Activated CD4-positive, alpha-beta T cell treated with anti-CD3 and anti-CD28 coated beads for 36 hours (primary cell): Measurements from ENCODE around the gene VPS8. TPM values are rescaled to one million over a fixed set of nuclear protein-coding genes. Genes with fewer than 3 reads are reported as not detected.

Experiments
- ATAC-seq: fragments of 200-7000 bp; cut with Tn5 transposase; one replicate; pipeline ENCODE4 v1.10.0; 2021; ENCODE audit warnings: mild to moderate bottlenecking, moderate library complexity
- CTCF ChIA-PET: fragments of 350-600 bp; sonication (Branson Sonifier 250); formaldehyde crosslinking; loops from one replicate; lab custom pipeline; 2021; ENCODE audit warnings: antibody characterized with exemption; lab: Charles Lee
- POLR2A ChIA-PET: fragments of 350-600 bp; sonication (Branson Sonifier 250); formaldehyde crosslinking; loops from one replicate; lab custom pipeline; 2021; ENCODE audit warnings: antibody characterized with exemption, inconsistent platforms; lab: Charles Lee
- DNase-seq: peaks from one replicate; pipeline ENCODE4 v3.0.0-alpha.2; 2020
- H3K27ac Mint-ChIP-seq: one replicate; pipeline ENCODE4 v1.8.0; 2021; ENCODE audit warnings: mixed read lengths
- H3K27me3 Mint-ChIP-seq: one replicate; pipeline ENCODE4 v1.8.0; 2021; ENCODE audit warnings: mixed read lengths
- H3K36me3 Mint-ChIP-seq: one replicate; pipeline ENCODE4 v1.8.0; 2021; ENCODE audit warnings: low read depth, mixed read lengths
- H3K4me1 Mint-ChIP-seq: one replicate; pipeline ENCODE4 v1.8.0; 2021; ENCODE audit warnings: mixed read lengths
- H3K4me3 Mint-ChIP-seq: one replicate; pipeline ENCODE4 v1.8.0; 2021; ENCODE audit warnings: mild to moderate bottlenecking, moderate library complexity, mixed read lengths
- H3K9me3 Mint-ChIP-seq: one replicate; pipeline ENCODE4 v1.8.0; 2021; ENCODE audit warnings: low read depth, mixed read lengths
- intact Hi-C, 2 experiments: fragments of 100-400 bp; cut with DNase I in 1 of 2; cut with micrococcal nuclease in 1 of 2; formaldehyde crosslinking; loops; one replicate each; pipeline versions ENCODE4 v1.14.2 to v1.15.1; 2022 to 2024; cut with DNase I, micrococcal nuclease
- total RNA-seq, 2 experiments: library from RNA; stranded (reverse); gene quantifications; one replicate each; pipeline ENCODE4 v1.2.3, GENCODE V29; 2021

The VPS8 gene
- total RNA-seq, 2 experiments from 2014 or later: 24.7 to 33.9 TPM

GRCh38 chr3:184872200-184872599, 60.2 kb downstream of the VPS8 start:
- Mint-ChIP-seq H3K9me3 (no peaks in the 10 kb centered on the region), H3K4me1 (peaks cover 5% of the 10 kb centered on the region), H3K36me3 (peaks cover 6% of the 10 kb centered on the region), H3K27ac (no peak overlapping the region), H3K4me3 (no peak overlapping the region), H3K27me3 (no peaks in the 10 kb centered on the region)
- ChIA-PET POLR2A (no interaction called here), CTCF (interaction anchor here (0.6 to 1.1 kb wide), 3 partner anchors 13 to 311 kb away, joined by 3 read pairs; no protein-coding TSS in a partner anchor)
- intact Hi-C loops: loop anchor here in 1 of 2 experiments (10.0 kb wide), 1 partner anchor 433 kb away; no protein-coding TSS in a partner anchor
- no peak for DNase-seq
- ATAC-seq: peak; percentile 91

DNA sequence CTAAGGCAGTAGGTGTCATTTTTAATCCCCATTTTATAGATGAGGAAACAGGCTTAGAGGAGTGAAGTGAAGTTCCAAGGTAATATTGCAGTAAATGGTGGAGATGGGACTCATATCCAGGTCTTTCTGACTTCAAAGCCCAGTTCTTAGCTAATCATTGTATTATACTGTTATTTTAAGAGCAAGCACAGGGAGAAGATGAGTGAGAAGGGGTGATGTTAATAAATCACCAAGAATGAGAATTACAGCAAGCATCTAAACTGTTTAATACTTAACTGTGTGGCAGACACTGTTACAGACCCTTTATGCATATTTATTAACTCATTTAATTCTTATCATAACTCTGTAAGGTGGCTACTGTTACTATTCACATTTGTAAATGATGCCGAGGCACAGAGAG, 61.2 kb downstream of the VPS8 start:
- CTCF ChIA-PET: interaction anchor here (0.6 kb wide), 1 partner anchor 664 kb away, joined by 3 read pairs; no protein-coding TSS in a partner anchor

DNA sequence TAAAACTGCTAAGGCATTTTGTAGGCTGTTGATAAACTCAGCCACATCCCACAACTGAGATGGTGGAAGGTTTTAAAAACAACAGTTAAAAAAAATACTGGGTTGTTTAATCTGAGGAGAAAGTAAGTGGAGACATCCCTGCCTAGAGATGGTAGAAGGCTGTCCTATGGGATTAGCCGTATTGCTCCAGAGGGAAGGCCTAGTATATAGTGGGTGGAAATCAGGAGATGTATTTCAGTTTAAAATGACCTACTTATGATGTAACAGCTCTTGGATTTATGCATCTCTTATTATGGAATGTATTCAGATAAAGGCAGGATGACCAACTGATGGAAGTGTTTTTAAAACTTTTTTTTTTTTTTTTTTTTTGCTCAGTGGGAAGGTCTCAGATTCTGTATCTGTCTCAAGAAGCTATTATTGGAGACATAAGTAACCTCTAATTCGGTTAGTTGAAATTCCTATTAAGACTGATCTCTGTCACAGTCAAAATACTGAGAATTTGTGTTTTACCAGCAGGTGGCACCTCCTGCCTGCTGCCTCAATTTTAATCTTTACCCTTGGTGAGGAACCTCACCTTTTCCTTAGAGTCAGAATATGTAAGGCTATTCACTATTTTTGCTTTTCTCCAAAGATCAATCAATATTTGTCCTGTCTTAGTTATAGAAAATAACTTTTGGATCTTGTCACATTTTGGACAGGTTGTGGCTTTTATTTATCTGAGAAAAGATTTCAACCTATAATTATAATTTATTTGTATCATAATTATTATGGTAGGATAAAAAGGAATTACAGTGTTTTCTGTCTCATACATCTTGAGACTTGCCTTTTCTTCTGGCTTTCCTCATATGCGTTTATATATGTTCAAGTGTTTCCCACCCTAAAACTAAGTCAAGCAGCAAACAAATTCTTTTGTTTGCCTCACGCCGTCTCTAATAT, 63.0 kb downstream of the VPS8 start:
- Mint-ChIP-seq H3K27me3 (no peaks in the 10 kb centered on the region), H3K4me1 (peaks cover 5% of the 10 kb centered on the region), H3K27ac (no peak overlapping the region), H3K9me3 (no peaks in the 10 kb centered on the region), H3K4me3 (no peak overlapping the region), H3K36me3 (peaks cover 1% of the 10 kb centered on the region)
- POLR2A ChIA-PET: interaction anchor here (0.7 kb wide), 1 partner anchor 1099 kb away, joined by 7 read pairs; no protein-coding TSS in a partner anchor
- CTCF ChIA-PET: interaction anchor here (0.6 to 1.2 kb wide), 6 partner anchors 19 to 429 kb away, joined by 3 to 5 read pairs (median 3); no protein-coding TSS in a partner anchor
- DNase-seq (peak; percentile 36), ATAC-seq (no peak)
- intact Hi-C loops: loop anchor here (1.0 to 10.0 kb wide), 4 partner anchors 301 to 434 kb away; no protein-coding TSS in a partner anchor

More for the DNA sequence above, 61.2 kb downstream of the VPS8 start:
- intact Hi-C loops: loop anchor here in 1 of 2 experiments (10.0 kb wide), 1 partner anchor 432 kb away; no protein-coding TSS in a partner anchor
- no peaks in the 10 kb centered on the region for H3K27me3 Mint-ChIP-seq
- H3K27ac Mint-ChIP-seq: no peak overlapping the region
- no peak for DNase-seq
- POLR2A ChIA-PET: no interaction called here
- peaks cover 5% of the 10 kb centered on the region for H3K4me1 Mint-ChIP-seq
- H3K4me3 Mint-ChIP-seq: no peak overlapping the region
- H3K9me3 Mint-ChIP-seq: no peaks in the 10 kb centered on the region
- ATAC-seq: no peak
- H3K36me3 Mint-ChIP-seq: peaks cover 6% of the 10 kb centered on the region

DNA sequence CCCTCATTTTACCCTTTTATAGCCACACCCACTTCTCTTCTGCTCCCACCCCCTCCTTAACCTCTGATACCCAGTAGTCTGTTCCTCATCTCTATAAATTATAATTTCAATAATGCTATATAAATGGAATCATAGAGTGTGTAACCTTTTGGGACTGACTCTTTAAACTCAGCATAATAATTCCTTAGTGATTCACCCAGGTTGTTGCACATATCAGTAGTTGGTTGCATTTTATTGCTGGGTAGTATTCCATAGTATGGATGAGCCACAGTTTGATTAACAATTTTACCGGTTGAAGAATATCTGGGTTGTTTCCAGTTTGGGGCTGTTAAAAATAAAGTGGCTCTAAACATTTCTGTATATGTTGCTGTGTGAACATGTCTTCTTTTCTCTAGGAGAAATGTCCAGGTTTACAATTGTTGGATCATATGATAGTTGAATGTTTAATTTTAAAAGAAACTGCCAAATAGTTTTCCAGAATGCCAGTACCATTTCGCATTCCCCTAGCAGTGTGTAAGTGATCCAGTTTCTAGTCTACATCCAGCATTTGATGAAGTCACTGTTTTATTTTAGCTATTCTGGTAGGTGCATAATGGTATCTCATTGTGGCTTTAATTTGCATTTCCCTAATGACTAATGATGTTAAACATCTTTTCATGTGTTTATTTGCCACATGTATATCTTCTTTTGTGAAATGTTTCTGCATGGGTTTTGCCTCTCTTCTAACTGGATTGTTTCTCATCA, 68.5 kb downstream of the VPS8 start:
- ChIA-PET CTCF (interaction anchor here (1.0 to 1.2 kb wide), 2 partner anchors 19 to 428 kb away, joined by 3 to 4 read pairs; no protein-coding TSS in a partner anchor), POLR2A (no interaction called here)
- DNase-seq: no peak
- no peaks in the 10 kb centered on the region for H3K4me1 Mint-ChIP-seq
- no peak overlapping the region for H3K27ac Mint-ChIP-seq
- no peak for ATAC-seq
- no peak overlapping the region for H3K4me3 Mint-ChIP-seq
- intact Hi-C loops: no loop called here
- H3K9me3 Mint-ChIP-seq: no peaks in the 10 kb centered on the region
- no peaks in the 10 kb centered on the region for H3K27me3 Mint-ChIP-seq
- H3K36me3 Mint-ChIP-seq: peaks cover 17% of the 10 kb centered on the region

DNA sequence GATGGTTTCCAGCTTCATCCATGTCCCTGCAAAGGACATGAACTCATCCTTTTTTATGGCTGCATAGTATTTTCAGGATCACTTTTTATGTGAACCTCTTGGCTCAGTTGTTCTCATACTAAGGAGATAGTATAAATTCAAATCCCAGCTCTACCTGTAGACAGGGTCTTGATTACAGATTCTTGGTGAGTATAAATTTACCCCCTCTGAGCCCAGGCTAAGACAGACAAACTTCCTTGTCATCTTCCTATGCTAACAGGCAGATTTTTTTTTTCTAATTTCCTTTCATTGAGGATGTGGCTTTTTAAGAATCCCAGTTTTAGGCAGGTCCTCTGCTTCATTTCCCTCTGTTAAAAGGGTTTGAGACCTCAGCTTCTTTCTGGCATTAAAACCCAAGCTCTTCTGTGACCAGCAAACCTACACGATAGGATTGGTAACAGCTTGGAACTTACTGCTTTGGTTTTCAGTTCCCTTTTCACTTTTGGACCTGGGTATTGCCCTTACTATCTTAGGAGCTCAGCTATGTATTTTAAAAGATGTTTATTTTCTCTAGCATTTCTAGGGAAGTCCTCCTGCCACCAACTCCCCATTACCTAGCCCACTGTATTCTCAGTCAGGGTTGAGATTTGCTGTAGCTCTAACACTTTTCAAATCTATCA, 72.5 kb downstream of the VPS8 start:
- intact Hi-C loops: no loop called here
- DNase-seq (no peak), ATAC-seq (no peak)
- Mint-ChIP-seq H3K36me3 (peaks cover 17% of the 10 kb centered on the region), H3K27ac (no peak overlapping the region), H3K9me3 (no peaks in the 10 kb centered on the region), H3K4me3 (no peak overlapping the region), H3K4me1 (no peaks in the 10 kb centered on the region), H3K27me3 (no peaks in the 10 kb centered on the region)
- ChIA-PET CTCF (interaction anchor here (0.7 to 1.6 kb wide), 2 partner anchors 12 to 216 kb away, joined by 3 read pairs; no protein-coding TSS in a partner anchor), POLR2A (no interaction called here)

- intact Hi-C loops: no loop called here
- ChIA-PET CTCF (interaction anchor here (0.7 to 1.6 kb wide), 2 partner anchors 13 to 23 kb away, joined by 3 to 4 read pairs; no protein-coding TSS in a partner anchor), POLR2A (no interaction called here)
- Mint-ChIP-seq H3K36me3 (peaks cover 17% of the 10 kb centered on the region), H3K27ac (no peak overlapping the region), H3K9me3 (no peaks in the 10 kb centered on the region), H3K4me1 (no peaks in the 10 kb centered on the region), H3K4me3 (no peak overlapping the region), H3K27me3 (no peaks in the 10 kb centered on the region)
- no peak for DNase-seq
- no peak for ATAC-seq
These were observed 73.1 kb downstream of the VPS8 start for GRCh38 chr3:184885112-184885511.

DNA sequence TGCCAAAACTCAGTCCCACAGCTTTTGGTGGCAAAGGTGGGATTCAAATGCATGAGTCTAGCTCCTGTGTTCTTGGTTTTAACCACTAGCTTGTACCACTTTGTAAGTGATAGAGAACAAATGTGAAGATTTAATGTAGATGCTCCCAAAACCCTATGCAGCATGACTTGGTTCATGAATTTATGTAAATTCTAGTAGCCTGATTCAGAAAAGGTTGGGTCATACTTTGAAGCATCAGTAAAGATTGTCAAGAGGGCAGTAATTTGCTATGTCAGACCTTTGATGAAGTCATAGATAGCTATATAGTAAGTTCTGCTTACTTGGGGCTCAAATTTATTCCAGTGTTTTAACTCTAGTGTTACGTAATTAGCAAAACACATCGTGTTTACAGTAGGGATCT, 75.6 kb downstream of the VPS8 start:
- Mint-ChIP-seq H3K36me3 (peaks cover 11% of the 10 kb centered on the region), H3K4me1 (no peaks in the 10 kb centered on the region), H3K9me3 (no peaks in the 10 kb centered on the region), H3K27me3 (no peaks in the 10 kb centered on the region), H3K4me3 (no peak overlapping the region), H3K27ac (no peak overlapping the region)
- intact Hi-C loops: no loop called here
- ATAC-seq (no peak), DNase-seq (no peak)
- ChIA-PET CTCF (interaction anchor here (1.5 kb wide), 1 partner anchor 35 kb away, joined by 3 read pairs; no protein-coding TSS in a partner anchor), POLR2A (no interaction called here)

DNA sequence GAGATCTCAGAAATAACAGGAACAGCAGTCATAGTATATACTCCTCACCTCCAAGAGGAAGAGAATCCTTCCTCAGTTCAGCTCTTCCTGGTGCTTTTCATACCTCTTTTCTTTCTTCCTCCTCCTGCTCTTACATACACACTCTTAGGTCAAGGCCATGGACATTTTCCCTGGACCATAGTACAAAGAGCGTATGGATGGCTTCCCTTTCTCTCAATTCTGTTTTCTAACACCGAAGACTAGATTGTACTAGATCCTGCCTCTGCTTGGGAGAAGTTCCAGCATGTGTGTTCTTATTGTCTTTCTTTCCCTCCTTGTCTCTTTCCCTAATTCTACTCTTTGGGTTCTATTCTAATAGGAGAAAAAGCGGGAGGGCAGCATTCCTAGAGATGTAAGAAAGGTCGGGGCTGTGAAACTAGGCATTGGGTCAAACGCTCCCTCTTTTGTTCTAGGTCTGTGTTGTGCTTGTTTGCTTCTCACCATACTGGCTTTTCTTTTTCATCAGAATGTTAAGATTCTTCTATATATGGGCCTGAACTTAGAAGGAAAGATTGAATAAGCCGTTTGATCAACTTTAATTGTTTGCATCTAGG, 77.4 kb downstream of the VPS8 start:
- H3K4me1 Mint-ChIP-seq: no peaks in the 10 kb centered on the region
- DNase-seq (no peak), ATAC-seq (no peak)
- peaks cover under 1% of the 10 kb centered on the region for H3K36me3 Mint-ChIP-seq
- no peak overlapping the region for H3K4me3 Mint-ChIP-seq
- POLR2A ChIA-PET: no interaction called here
- CTCF ChIA-PET: interaction anchor here (0.5 to 1.1 kb wide), 2 partner anchors 8 to 467 kb away, joined by 3 read pairs; no protein-coding TSS in a partner anchor
- H3K9me3 Mint-ChIP-seq: no peaks in the 10 kb centered on the region
- H3K27me3 Mint-ChIP-seq: no peaks in the 10 kb centered on the region
- intact Hi-C loops: no loop called here
- H3K27ac Mint-ChIP-seq: no peak overlapping the region

- no peaks in the 10 kb centered on the region for H3K27me3 Mint-ChIP-seq
- no peaks in the 10 kb centered on the region for H3K4me1 Mint-ChIP-seq
- peaks cover 1% of the 10 kb centered on the region for H3K36me3 Mint-ChIP-seq
- no peak overlapping the region for H3K27ac Mint-ChIP-seq
- H3K9me3 Mint-ChIP-seq: no peaks in the 10 kb centered on the region
- H3K4me3 Mint-ChIP-seq: no peak overlapping the region
- ATAC-seq (no peak), DNase-seq (no peak)
- ChIA-PET POLR2A (no interaction called here), CTCF (no interaction called here)
- intact Hi-C loops: no loop called here
These were observed 82.1 kb downstream of the VPS8 start for GRCh38 chr3:184894051-184894450.

GRCh38 chr3:184895350-184895749, 83.4 kb downstream of the VPS8 start:
- H3K4me1 Mint-ChIP-seq: no peaks in the 10 kb centered on the region
- no peaks in the 10 kb centered on the region for H3K27me3 Mint-ChIP-seq
- no peak overlapping the region for H3K27ac Mint-ChIP-seq
- DNase-seq: no peak
- H3K4me3 Mint-ChIP-seq: no peak overlapping the region
- ChIA-PET CTCF (no interaction called here), POLR2A (no interaction called here)
- H3K36me3 Mint-ChIP-seq: peaks cover 7% of the 10 kb centered on the region
- intact Hi-C loops: no loop called here
- no peak for ATAC-seq
- no peaks in the 10 kb centered on the region for H3K9me3 Mint-ChIP-seq
